Activated CD4-positive, CD25-positive, alpha-beta regulatory T cell treated with anti-CD3 and anti-CD28 coated beads, Interleukin-2, amount 50 U/mL, for 72 hours (primary cell): ENCODE data around the gene PAFAH1B2.

Experiments used
- DNase-seq: peaks from one replicate; pipeline ENCODE4 v3.0.0; 2021

The PAFAH1B2 gene

GRCh38 chr11:117225553-117226170 lies 81.6 kb downstream of the PAFAH1B2 start:
- DNase-seq: no peak
